HG03460 (cell line): ENCODE data around the gene TRIM24.

Experiments
- ATAC-seq: cut with Tn5 transposase; IDR thresholded peaks from one replicate; pipeline ENCODE4 v1.9.1; 2021; ENCODE audit not compliant: unreplicated experiment

Gene TRIM24

GRCh38 chr7:138568655-138569054, 108.6 kb downstream of the TRIM24 start:
- ATAC-seq, result no peak

GRCh38 chr7:138569418-138569817, 109.4 kb downstream of the TRIM24 start:
- ATAC-seq, result no peak

DNA sequence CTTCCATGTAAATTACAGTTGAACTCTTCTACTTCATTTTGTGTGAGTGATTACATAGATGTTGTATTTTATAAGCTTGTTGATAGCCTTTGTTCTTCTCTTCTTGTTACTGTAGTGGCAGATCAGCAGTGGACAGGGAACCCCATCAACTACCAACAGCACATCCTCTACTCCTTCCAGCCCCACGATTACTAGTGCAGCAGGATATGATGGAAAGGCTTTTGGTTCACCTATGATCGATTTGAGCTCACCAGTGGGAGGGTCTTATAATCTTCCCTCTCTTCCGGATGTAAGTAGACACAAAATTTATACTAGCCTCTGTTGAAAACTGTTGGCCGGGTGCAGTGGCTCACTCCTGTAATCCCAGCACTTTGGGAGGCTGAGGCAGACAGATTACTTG, 110.7 kb downstream of the TRIM24 start:
- no peak for ATAC-seq

DNA sequence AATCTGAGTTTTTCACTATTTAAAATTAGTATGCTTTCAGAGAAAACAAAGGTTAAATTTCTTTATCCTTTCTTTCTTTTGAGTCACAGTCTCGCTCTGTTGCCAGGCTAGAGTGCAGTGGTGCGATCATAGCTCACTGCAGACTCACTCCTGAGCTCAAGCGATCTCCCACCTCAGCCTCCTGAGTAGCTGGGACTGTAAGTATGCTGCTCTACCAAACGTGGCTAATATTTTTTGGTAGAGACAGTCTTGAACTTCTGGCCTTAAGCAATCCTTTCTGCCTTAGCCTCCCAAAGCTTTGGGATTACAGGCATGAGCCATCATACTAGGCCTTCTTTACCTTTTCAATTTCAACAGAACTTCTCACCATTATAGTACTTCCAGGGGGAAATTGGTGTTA, 113.7 kb downstream of the TRIM24 start:
- ATAC-seq, result no peak

GRCh38 chr7:138575897-138576428, 115.9 kb downstream of the TRIM24 start:
- ATAC-seq, result no peak

GRCh38 chr7:138579136-138579535, 119.1 kb downstream of the TRIM24 start:
- ATAC-seq, result no peak

DNA sequence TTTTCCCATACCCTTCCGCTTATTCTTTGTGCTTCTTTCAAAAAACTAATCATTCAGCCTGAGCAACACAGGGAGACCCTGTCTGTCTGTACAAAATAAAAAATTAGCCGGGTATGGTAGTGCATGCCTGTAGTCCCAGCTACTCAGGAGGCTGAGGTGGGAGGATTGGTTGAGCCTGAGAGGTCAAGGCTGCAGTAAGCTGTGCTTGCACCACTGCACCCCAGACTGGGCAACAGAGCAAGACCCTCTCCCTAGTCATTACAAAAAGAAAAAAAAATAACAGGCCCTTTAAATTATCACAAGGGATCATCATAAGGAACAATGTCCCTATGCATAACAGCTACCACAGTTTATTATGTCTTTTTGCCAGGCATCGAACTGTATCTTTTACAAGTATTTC, 119.6 kb downstream of the TRIM24 start:
- ATAC-seq, result no peak

- ATAC-seq, result no peak
Observed at GRCh38 chr7:138581065-138581464, 121.0 kb downstream of the TRIM24 start.

DNA sequence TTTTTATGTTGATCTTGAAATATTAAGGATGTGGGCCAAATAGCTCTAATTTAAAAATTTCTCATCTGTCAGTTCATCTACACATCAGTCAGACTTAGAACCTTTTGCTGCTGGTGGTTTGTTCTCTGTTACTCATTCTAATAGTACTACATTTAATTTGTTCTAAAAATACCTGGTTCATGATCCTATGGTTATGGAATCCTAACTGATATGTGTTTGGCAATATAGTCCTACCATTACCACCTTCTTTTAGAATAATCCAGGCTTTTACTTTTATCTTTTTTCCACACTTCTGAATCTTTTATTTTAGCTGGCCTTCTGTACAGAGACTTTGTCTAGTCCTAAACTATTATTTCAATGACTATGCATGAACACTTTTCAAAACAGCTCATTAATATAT, 124.2 kb downstream of the TRIM24 start:
- no peak for ATAC-seq

DNA sequence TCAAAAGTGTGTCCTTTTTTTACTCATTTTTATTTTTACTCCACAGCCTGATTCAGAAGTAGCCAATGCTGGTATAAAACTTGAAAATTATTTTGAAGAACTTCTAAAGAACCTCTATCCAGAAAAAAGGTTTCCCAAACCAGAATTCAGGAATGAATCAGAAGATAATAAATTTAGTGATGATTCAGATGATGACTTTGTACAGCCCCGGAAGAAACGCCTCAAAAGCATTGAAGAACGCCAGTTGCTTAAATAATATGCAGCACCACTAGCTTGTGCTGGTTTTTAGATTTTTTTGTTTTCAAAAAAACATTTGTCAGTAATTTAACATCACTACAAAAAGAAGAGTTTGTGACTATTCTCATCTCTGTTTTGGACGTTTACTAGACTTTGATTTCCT, 124.6 kb downstream of the TRIM24 start:
- ATAC-seq, result no peak

GRCh38 chr7:138585283-138585993, 125.4 kb downstream of the TRIM24 start:
- no peak for ATAC-seq

- no peak for ATAC-seq
Observed at GRCh38 chr7:138587485-138587884, 127.4 kb downstream of the TRIM24 start.

GRCh38 chr7:138588986-138589385, 128.9 kb downstream of the TRIM24 start:
- ATAC-seq, result no peak

- no peak for ATAC-seq
Observed at GRCh38 chr7:138590154-138590553, 130.1 kb downstream of the TRIM24 start.

DNA sequence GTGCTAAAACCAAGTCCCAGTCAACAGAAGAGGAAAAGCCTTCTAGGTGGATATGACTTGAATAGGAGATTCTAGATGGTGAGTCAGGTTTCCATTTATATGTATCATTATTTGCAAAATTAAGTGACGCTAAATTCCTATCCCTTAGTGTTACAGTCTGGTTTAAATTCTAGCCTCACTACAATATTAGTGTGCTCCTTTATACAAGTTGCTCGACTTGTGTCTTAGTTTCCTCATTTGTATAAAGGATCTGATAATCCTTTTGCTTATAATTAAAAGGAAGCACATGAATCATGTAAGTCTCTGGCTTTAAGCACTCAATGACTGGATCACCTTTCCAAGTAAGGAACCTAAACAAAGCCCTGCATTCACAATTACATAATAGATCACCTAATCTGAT, 135.4 kb downstream of the TRIM24 start:
- ATAC-seq, result no peak

DNA sequence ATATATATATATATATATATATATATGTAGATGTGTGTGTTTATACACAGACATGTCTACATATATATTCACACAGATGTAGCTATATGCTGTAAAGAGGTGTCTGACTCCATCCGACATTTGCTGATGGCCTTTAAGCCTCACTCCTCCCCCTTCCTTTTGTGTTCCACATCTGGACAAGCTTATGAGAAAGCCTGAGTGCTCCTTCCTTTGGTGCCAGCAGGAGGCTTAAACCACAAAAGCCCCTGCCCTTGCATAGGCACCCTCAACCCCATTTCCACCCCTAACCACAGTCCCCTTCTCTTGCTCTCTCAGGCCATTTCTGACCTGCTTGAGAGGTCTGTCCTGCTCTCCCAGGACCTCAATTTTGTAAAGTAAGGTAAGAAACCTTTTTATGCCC, 142.4 kb downstream of the TRIM24 start:
- no peak for ATAC-seq

DNA sequence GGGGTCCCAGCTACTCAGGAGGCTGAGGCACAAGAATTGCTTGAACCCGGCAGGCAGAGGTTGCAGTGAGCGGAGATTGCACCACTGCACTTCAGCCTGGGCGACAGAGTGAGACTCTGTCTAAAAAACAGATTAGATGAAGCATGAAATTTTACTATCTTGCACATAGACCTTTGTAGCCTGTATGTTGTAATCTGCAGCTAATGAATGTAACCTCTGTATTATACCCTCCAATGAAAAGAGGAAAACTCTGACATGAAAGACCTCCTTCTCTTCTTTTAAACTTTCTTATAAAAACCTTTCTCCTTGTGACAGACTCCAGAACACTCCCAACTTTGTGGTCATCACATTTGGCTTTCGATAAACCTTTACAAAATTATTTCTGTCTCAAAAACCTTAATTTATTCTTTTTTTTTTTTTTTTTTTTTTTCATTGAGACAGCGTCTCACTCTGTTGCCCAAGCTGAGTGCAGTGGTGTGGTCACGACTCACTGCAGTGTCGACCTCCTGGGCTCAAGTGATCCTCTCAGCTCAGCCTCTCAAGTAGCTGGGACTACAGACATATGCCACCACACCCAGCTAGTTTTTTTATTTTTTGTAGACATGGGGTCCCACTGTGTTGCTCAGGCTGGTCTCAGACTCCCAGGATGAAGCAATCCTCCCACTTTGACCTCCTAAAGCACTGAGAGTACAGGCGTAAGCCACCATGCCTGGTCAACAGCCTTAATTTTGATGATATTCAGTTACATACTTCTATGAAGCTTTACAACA, 143.7 kb downstream of the TRIM24 start:
- no peak for ATAC-seq

GRCh38 chr7:138606236-138606635, 146.2 kb downstream of the TRIM24 start:
- ATAC-seq, result no peak

GRCh38 chr7:138607216-138608126, 147.4 kb downstream of the TRIM24 start:
- ATAC-seq, result no peak

- no peak for ATAC-seq
Observed at GRCh38 chr7:138608275-138608674, 148.2 kb downstream of the TRIM24 start.

DNA sequence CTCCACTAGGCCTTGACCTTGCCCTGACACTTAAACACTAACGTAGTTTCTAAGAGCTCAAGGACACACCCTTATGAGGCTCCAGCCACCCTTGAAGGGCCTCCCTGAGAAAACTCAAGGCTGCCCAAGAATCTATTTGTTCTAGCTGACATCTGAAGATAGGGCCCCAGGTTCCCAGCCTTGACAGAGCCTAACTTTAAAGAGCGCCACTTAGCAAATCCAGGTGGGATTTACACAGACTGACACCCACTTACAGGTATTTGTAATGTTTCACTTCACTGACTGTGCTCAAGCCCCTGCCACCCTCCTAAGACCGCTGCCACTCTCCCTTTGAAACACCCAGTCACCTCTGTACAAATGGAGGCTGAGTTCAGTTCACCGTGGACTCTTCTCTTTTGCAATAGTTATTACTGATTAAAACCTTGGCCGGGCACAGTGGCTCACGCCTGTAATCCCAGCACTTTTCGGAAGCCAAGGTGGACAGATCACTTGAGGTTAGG, 150.7 kb downstream of the TRIM24 start:
- ATAC-seq, result no peak
